ENCODE measurements around the gene NT5DC4. TPM values are rescaled to one million over a fixed set of nuclear protein-coding genes. Genes with fewer than 3 reads are reported as not detected.
A peak's percentile ranks its signal among the peaks of the same experiment; 100 is the strongest.

Gene NT5DC4
- total RNA-seq, 1 donor from 2014 or later, result not detected

- no peak overlapping the region for H3K4me3 ChIP-seq
- DNase-seq (ENCODE audit: low spot score), result no peak
- peaks cover 11% of the 10 kb centered on the region for H3K36me3 ChIP-seq
- no peak overlapping the region for H3K4me3 Mint-ChIP-seq
- no peak overlapping the region for H3K9ac ChIP-seq
- TF ChIP-seq EZH2phosphoT487 (IDR thresholded peaks at IDR 0.05) (no peak), CTCF (IDR thresholded peaks at IDR 0.05) (no peak), EZH2 (IDR thresholded peaks at IDR 0.05) (no peak)
- H3K9me3 ChIP-seq (ENCODE audit: low read depth), result no peaks in the 10 kb centered on the region
- H3K4me1 ChIP-seq, result no peaks in the 10 kb centered on the region
- no peaks in the 10 kb centered on the region for H3K27me3 Mint-ChIP-seq (ENCODE audit: insufficient read depth, low read depth)
- H3K4me2 ChIP-seq, result no peak overlapping the region
- peaks cover 16% of the 10 kb centered on the region for H3K36me3 Mint-ChIP-seq
- no peaks in the 10 kb centered on the region for H3K27me3 ChIP-seq
- H3K9me3 Mint-ChIP-seq, result no peaks in the 10 kb centered on the region
- H3F3A ChIP-seq (ENCODE audit: low read depth), result peaks cover 7% of the 10 kb centered on the region
- no peaks in the 10 kb centered on the region for H3K4me1 Mint-ChIP-seq
- no peak overlapping the region for H3K27ac ChIP-seq
- H2AFZ ChIP-seq (replicated peaks), result no peak overlapping the region
- no peak overlapping the region for H3K27ac Mint-ChIP-seq
- no peaks in the 10 kb centered on the region for H3K79me2 ChIP-seq (ENCODE audit: low read depth)
- H4K20me1 ChIP-seq (ENCODE audit: low read depth), result no peaks in the 10 kb centered on the region
These were observed 16.9 kb downstream of the NT5DC4 start for GRCh38 chr2:112737542-112738232.

- Histone ChIP-seq H3F3A (ENCODE audit: low read depth) (peaks cover 7% of the 10 kb centered on the region), H3K36me3 (peaks cover 13% of the 10 kb centered on the region), H3K4me2 (no peak overlapping the region), H3K4me3 (no peak overlapping the region), H3K27me3 (no peaks in the 10 kb centered on the region), H4K20me1 (ENCODE audit: low read depth) (no peaks in the 10 kb centered on the region), H3K4me1 (no peaks in the 10 kb centered on the region), H3K79me2 (ENCODE audit: low read depth) (no peaks in the 10 kb centered on the region), H3K9me3 (ENCODE audit: low read depth) (no peaks in the 10 kb centered on the region), H3K27ac (no peak overlapping the region), H3K9ac (no peak overlapping the region), H2AFZ (replicated peaks) (no peak overlapping the region)
- Mint-ChIP-seq H3K4me3 (no peak overlapping the region), H3K9me3 (no peaks in the 10 kb centered on the region), H3K36me3 (peaks cover 23% of the 10 kb centered on the region), H3K4me1 (no peaks in the 10 kb centered on the region), H3K27ac (peak overlapping the region; percentile 11), H3K27me3 (ENCODE audit: insufficient read depth, low read depth) (no peaks in the 10 kb centered on the region)
- no peak for DNase-seq (ENCODE audit: low spot score)
- TF ChIP-seq EZH2 (IDR thresholded peaks at IDR 0.05) (no peak), EZH2phosphoT487 (IDR thresholded peaks at IDR 0.05) (no peak), CTCF (IDR thresholded peaks at IDR 0.05) (no peak)
These were observed 19.7 kb downstream of the NT5DC4 start for GRCh38 chr2:112740527-112740926.

- H3K4me3 Mint-ChIP-seq, result no peak overlapping the region
- Histone ChIP-seq H3K27ac (no peak overlapping the region), H3K9ac (no peak overlapping the region), H3K79me2 (ENCODE audit: low read depth) (peaks cover 25% of the 10 kb centered on the region), H3K4me3 (no peak overlapping the region), H3K36me3 (peaks cover 8% of the 10 kb centered on the region), H3K27me3 (no peaks in the 10 kb centered on the region), H2AFZ (replicated peaks) (no peak overlapping the region), H3K4me1 (no peaks in the 10 kb centered on the region), H4K20me1 (ENCODE audit: low read depth) (peaks cover 9% of the 10 kb centered on the region), H3K4me2 (no peak overlapping the region), H3F3A (ENCODE audit: low read depth) (peaks cover 9% of the 10 kb centered on the region), H3K9me3 (ENCODE audit: low read depth) (no peaks in the 10 kb centered on the region)
- DNase-seq (ENCODE audit: low spot score), result peak; percentile 80
- peak overlapping the region; percentile 92 for H3K27ac Mint-ChIP-seq
- H3K4me1 Mint-ChIP-seq, result peaks cover 9% of the 10 kb centered on the region
- TF ChIP-seq EZH2phosphoT487 (IDR thresholded peaks at IDR 0.05), result no peak
- TF ChIP-seq EZH2 (IDR thresholded peaks at IDR 0.05), result no peak
- TF ChIP-seq CTCF (IDR thresholded peaks at IDR 0.05), result peak; percentile 93
- H3K36me3 Mint-ChIP-seq, result peaks cover 25% of the 10 kb centered on the region
- H3K9me3 Mint-ChIP-seq, result no peaks in the 10 kb centered on the region
- H3K27me3 Mint-ChIP-seq (ENCODE audit: insufficient read depth, low read depth), result no peaks in the 10 kb centered on the region
These were observed 29.1 kb downstream of the NT5DC4 start for GRCh38 chr2:112749755-112750559.

All from neural progenitor cell (in vitro differentiated cells).